ENCODE measurements around the gene DSCAML1.

Gene DSCAML1

DNA sequence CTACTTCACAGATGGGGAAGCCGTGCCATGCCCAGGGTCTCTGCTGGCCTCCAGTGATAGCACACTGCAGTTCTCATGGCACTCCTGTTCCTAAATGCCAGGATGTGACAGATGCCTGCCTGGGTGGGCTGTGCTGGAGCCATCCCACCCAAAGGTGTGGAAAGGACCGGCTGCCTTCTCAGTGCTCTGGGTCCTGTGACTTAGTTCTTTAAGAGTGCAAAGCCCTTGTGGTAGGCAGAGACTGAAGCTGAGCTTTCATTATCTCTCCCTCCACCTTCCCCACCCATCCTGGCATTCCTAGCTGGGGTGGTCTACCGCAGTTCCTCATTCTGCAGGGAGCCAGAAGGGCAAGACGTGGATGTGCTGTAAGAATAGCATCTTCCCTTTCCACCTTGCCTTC lies 319.3 kb downstream of the DSCAML1 start:
- Histone ChIP-seq H3K9ac (ENCODE audit: low read depth in 1 of 2, low read length in 2 of 2) (no peak overlapping the region), H3K36me3 (ENCODE audit: control insufficient read depth in 2 of 2, insufficient read depth in 2 of 2, low read length in 2 of 2) (no peaks in the 10 kb centered on the region), H3K27ac (ENCODE audit: low read depth in 2 of 2, low read length in 2 of 2) (no peak overlapping the region), H3K27me3 (ENCODE audit: control insufficient read depth in 2 of 2, insufficient read depth in 2 of 2, low read length in 2 of 2) (peaks cover 0 to 2% of the 10 kb centered on the region in 2 donors), H3K4me3 (ENCODE audit: low read length in 2 of 2) (no peak overlapping the region), H3K4me1 (ENCODE audit: control insufficient read depth in 2 of 2, insufficient read depth in 2 of 2, low read length in 2 of 2) (peaks cover 0 to 3% of the 10 kb centered on the region in 2 donors), H3K9me3 (ENCODE audit: control insufficient read depth in 2 of 2, low read length in 2 of 2) (no peaks in the 10 kb centered on the region)

- H3K27ac ChIP-seq (ENCODE audit: low read depth in 2 of 2, low read length in 2 of 2), result no peak overlapping the region
- peaks cover 0 to 2% of the 10 kb centered on the region in 2 donors for H3K27me3 ChIP-seq (ENCODE audit: control insufficient read depth in 2 of 2, insufficient read depth in 2 of 2, low read length in 2 of 2)
- no peak overlapping the region for H3K4me3 ChIP-seq (ENCODE audit: low read length in 2 of 2)
- H3K9ac ChIP-seq (ENCODE audit: low read depth in 1 of 2, low read length in 2 of 2), result no peak overlapping the region
- peaks cover 0 to 3% of the 10 kb centered on the region in 2 donors for H3K4me1 ChIP-seq (ENCODE audit: control insufficient read depth in 2 of 2, insufficient read depth in 2 of 2, low read length in 2 of 2)
- H3K9me3 ChIP-seq (ENCODE audit: control insufficient read depth in 2 of 2, low read length in 2 of 2), result no peaks in the 10 kb centered on the region
- H3K36me3 ChIP-seq (ENCODE audit: control insufficient read depth in 2 of 2, insufficient read depth in 2 of 2, low read length in 2 of 2), result no peaks in the 10 kb centered on the region
Observed at GRCh38 chr11:117476531-117477142, 320.4 kb downstream of the DSCAML1 start.

DNA sequence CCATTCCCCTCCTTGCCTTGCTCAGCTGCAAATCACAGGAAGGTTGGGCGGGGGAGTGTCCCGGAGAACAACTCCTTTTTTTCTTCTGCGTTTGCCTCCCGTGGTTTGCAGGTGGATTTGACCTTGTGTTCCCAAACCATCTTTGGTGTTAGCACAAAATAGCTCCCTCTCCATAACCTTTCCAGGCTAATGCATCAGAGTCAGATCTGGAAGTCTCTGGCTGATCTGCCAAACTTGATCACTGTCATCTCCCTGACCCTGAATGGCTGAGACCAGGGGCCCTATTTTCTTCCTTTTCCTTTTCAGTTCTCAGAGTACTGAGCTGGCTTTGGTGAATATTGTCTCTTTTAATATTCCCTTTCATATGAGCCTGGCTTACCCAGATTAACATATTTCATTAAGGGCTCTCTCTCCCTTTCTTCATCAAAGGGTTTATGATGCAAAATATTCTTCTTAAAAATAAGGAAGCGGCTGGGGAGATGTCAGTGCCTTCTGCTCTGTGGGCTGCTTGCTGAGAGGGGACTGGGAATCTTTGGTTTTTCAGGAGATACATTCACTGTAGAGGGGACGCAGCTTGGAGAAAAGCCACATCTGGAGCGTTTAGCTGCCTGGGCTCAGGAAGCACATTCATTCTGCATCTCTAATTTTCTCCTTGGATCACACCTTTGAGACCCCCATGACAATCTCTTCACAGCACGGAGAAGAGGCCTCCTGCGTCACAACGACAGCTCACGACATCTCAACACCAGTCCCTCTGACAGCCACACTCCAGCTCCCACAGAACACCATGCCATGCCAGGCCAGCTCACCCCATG lies 321.1 kb downstream of the DSCAML1 start:
- peaks cover 0 to 3% of the 10 kb centered on the region in 2 donors for H3K4me1 ChIP-seq (ENCODE audit: control insufficient read depth in 2 of 2, insufficient read depth in 2 of 2, low read length in 2 of 2)
- no peaks in the 10 kb centered on the region for H3K36me3 ChIP-seq (ENCODE audit: control insufficient read depth in 2 of 2, insufficient read depth in 2 of 2, low read length in 2 of 2)
- peaks cover 0 to 2% of the 10 kb centered on the region in 2 donors for H3K27me3 ChIP-seq (ENCODE audit: control insufficient read depth in 2 of 2, insufficient read depth in 2 of 2, low read length in 2 of 2)
- H3K9me3 ChIP-seq (ENCODE audit: control insufficient read depth in 2 of 2, low read length in 2 of 2), result no peaks in the 10 kb centered on the region
- H3K27ac ChIP-seq (ENCODE audit: low read depth in 2 of 2, low read length in 2 of 2), result no peak overlapping the region
- no peak overlapping the region for H3K9ac ChIP-seq (ENCODE audit: low read depth in 1 of 2, low read length in 2 of 2)
- no peak overlapping the region for H3K4me3 ChIP-seq (ENCODE audit: low read length in 2 of 2)

DNA sequence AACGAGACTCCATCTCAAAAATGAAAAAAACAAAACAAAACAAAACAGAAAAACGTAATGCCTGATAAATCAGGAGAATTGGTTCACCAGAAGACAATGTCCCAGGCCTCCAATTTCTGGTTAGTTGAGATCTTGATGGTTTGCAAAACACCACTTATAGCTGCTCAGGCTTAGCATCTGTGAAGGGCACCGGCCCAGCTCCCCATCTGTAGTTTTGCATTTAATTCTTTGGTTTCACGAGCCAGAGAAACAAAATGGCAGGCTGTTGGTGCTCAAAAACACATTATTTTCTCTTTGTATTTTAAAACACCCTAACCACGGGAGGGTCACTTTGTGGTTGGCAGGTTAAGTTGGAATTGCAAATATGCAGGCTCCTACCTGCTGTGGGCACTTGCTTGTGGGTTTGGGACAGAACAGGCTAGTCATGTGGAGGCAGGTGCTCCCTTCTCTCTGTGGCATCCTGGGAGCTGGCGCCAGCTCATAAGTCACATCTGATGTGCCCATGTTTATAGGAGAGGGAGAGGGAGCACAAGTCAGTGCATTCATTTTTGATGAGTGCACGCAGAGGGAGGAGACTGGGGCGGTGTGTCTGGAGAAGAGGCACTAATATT lies 323.4 kb downstream of the DSCAML1 start:
- Histone ChIP-seq H3K4me1 (ENCODE audit: control insufficient read depth in 2 of 2, insufficient read depth in 2 of 2, low read length in 2 of 2) (peaks cover 0 to 3% of the 10 kb centered on the region in 2 donors), H3K36me3 (ENCODE audit: control insufficient read depth in 2 of 2, insufficient read depth in 2 of 2, low read length in 2 of 2) (no peaks in the 10 kb centered on the region), H3K27me3 (ENCODE audit: control insufficient read depth in 2 of 2, insufficient read depth in 2 of 2, low read length in 2 of 2) (peaks cover 0 to 2% of the 10 kb centered on the region in 2 donors), H3K9me3 (ENCODE audit: control insufficient read depth in 2 of 2, low read length in 2 of 2) (no peaks in the 10 kb centered on the region), H3K4me3 (ENCODE audit: low read length in 2 of 2) (no peak overlapping the region), H3K9ac (ENCODE audit: low read depth in 1 of 2, low read length in 2 of 2) (no peak overlapping the region), H3K27ac (ENCODE audit: low read depth in 2 of 2, low read length in 2 of 2) (no peak overlapping the region)

- Histone ChIP-seq H3K4me1 (ENCODE audit: control insufficient read depth in 2 of 2, insufficient read depth in 2 of 2, low read length in 2 of 2) (no peaks in the 10 kb centered on the region), H3K27ac (ENCODE audit: low read depth in 2 of 2, low read length in 2 of 2) (no peak overlapping the region), H3K36me3 (ENCODE audit: control insufficient read depth in 2 of 2, insufficient read depth in 2 of 2, low read length in 2 of 2) (no peaks in the 10 kb centered on the region), H3K9me3 (ENCODE audit: control insufficient read depth in 2 of 2, low read length in 2 of 2) (no peaks in the 10 kb centered on the region), H3K9ac (ENCODE audit: low read depth in 1 of 2, low read length in 2 of 2) (no peak overlapping the region), H3K27me3 (ENCODE audit: control insufficient read depth in 2 of 2, insufficient read depth in 2 of 2, low read length in 2 of 2) (peaks cover 0 to 2% of the 10 kb centered on the region in 2 donors), H3K4me3 (ENCODE audit: low read length in 2 of 2) (no peak overlapping the region)
Observed at GRCh38 chr11:117471776-117472175, 325.2 kb downstream of the DSCAML1 start.

DNA sequence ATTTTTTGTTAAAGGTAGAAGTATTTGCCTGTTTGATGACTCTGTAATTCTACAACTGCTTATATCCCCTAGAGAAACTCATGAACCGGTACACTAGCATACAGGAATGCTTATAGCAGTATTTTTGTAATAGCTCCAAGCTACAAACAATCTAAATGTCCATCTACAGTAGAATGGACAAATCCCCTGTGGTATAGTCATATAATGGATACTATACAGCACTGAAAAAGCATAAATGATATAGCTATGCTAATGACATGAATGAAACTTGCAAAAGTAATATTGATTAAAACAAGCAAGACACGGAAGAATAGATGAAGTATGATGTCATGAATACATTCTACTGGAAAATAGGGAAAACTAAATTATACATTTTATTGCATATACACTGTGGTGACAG lies 326.4 kb downstream of the DSCAML1 start:
- Histone ChIP-seq H3K9me3 (ENCODE audit: control insufficient read depth in 2 of 2, low read length in 2 of 2) (no peaks in the 10 kb centered on the region), H3K4me3 (ENCODE audit: low read length in 2 of 2) (no peak overlapping the region), H3K36me3 (ENCODE audit: control insufficient read depth in 2 of 2, insufficient read depth in 2 of 2, low read length in 2 of 2) (no peaks in the 10 kb centered on the region), H3K27ac (ENCODE audit: low read depth in 2 of 2, low read length in 2 of 2) (no peak overlapping the region), H3K4me1 (ENCODE audit: control insufficient read depth in 2 of 2, insufficient read depth in 2 of 2, low read length in 2 of 2) (no peaks in the 10 kb centered on the region), H3K9ac (ENCODE audit: low read depth in 1 of 2, low read length in 2 of 2) (no peak overlapping the region), H3K27me3 (ENCODE audit: control insufficient read depth in 2 of 2, insufficient read depth in 2 of 2, low read length in 2 of 2) (no peaks in the 10 kb centered on the region)

DNA sequence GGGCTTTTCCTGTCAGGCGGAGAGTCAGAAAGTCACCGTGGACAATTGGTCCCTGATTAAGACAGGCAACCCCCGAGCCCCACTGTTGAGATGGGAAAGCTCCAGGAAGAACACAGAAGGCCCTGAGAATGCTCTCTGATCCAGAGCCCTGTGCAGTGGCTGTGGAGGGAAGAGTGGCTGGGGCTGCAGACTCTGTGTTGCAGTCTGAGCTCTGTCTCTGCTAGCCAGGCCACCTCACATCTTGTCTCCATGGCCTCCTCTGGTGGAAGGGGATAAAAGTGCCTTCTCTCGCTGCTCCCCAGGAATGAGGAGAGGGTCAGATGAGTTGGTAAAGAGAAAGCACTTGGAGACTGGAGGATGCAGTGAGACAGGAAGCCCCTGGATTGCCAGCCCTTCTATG lies 328.1 kb downstream of the DSCAML1 start:
- Histone ChIP-seq H3K9ac (ENCODE audit: low read depth in 1 of 2, low read length in 2 of 2) (no peak overlapping the region), H3K9me3 (ENCODE audit: control insufficient read depth in 2 of 2, low read length in 2 of 2) (no peaks in the 10 kb centered on the region), H3K4me1 (ENCODE audit: control insufficient read depth in 2 of 2, insufficient read depth in 2 of 2, low read length in 2 of 2) (no peaks in the 10 kb centered on the region), H3K27me3 (ENCODE audit: control insufficient read depth in 2 of 2, insufficient read depth in 2 of 2, low read length in 2 of 2) (no peaks in the 10 kb centered on the region), H3K4me3 (ENCODE audit: low read length in 2 of 2) (no peak overlapping the region), H3K27ac (ENCODE audit: low read depth in 2 of 2, low read length in 2 of 2) (no peak overlapping the region), H3K36me3 (ENCODE audit: control insufficient read depth in 2 of 2, insufficient read depth in 2 of 2, low read length in 2 of 2) (no peaks in the 10 kb centered on the region)

DNA sequence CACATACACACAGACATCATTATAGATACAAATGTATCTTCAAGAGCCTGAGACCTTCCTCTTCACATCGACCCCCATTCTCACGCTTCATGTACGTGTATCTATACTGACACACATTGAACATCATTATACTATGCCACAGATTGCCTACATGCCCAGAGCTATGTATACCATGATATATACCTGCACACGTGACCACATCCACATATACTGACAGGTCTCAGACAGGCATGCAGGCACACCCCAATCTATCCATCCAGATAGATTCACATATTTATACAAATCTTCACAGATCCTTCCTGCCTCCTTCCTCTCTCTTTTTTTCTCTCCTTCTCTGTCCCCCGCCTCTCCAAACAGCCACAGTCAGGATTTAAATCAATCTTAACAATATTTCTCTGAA lies 329.2 kb downstream of the DSCAML1 start:
- H3K9me3 ChIP-seq (ENCODE audit: control insufficient read depth in 2 of 2, low read length in 2 of 2), result no peaks in the 10 kb centered on the region
- H3K27ac ChIP-seq (ENCODE audit: low read depth in 2 of 2, low read length in 2 of 2), result no peak overlapping the region
- H3K9ac ChIP-seq (ENCODE audit: low read depth in 1 of 2, low read length in 2 of 2), result no peak overlapping the region
- no peaks in the 10 kb centered on the region for H3K36me3 ChIP-seq (ENCODE audit: control insufficient read depth in 2 of 2, insufficient read depth in 2 of 2, low read length in 2 of 2)
- H3K4me3 ChIP-seq (ENCODE audit: low read length in 2 of 2), result no peak overlapping the region
- H3K4me1 ChIP-seq (ENCODE audit: control insufficient read depth in 2 of 2, insufficient read depth in 2 of 2, low read length in 2 of 2), result no peaks in the 10 kb centered on the region
- no peaks in the 10 kb centered on the region for H3K27me3 ChIP-seq (ENCODE audit: control insufficient read depth in 2 of 2, insufficient read depth in 2 of 2, low read length in 2 of 2)

GRCh38 chr11:117466966-117467365 lies 330.1 kb downstream of the DSCAML1 start:
- Histone ChIP-seq H3K27me3 (ENCODE audit: control insufficient read depth in 2 of 2, insufficient read depth in 2 of 2, low read length in 2 of 2) (no peaks in the 10 kb centered on the region), H3K4me3 (ENCODE audit: low read length in 2 of 2) (no peak overlapping the region), H3K4me1 (ENCODE audit: control insufficient read depth in 2 of 2, insufficient read depth in 2 of 2, low read length in 2 of 2) (no peaks in the 10 kb centered on the region), H3K9me3 (ENCODE audit: control insufficient read depth in 2 of 2, low read length in 2 of 2) (no peaks in the 10 kb centered on the region), H3K9ac (ENCODE audit: low read depth in 1 of 2, low read length in 2 of 2) (no peak overlapping the region), H3K27ac (ENCODE audit: low read depth in 2 of 2, low read length in 2 of 2) (no peak overlapping the region), H3K36me3 (ENCODE audit: control insufficient read depth in 2 of 2, insufficient read depth in 2 of 2, low read length in 2 of 2) (no peaks in the 10 kb centered on the region)

DNA sequence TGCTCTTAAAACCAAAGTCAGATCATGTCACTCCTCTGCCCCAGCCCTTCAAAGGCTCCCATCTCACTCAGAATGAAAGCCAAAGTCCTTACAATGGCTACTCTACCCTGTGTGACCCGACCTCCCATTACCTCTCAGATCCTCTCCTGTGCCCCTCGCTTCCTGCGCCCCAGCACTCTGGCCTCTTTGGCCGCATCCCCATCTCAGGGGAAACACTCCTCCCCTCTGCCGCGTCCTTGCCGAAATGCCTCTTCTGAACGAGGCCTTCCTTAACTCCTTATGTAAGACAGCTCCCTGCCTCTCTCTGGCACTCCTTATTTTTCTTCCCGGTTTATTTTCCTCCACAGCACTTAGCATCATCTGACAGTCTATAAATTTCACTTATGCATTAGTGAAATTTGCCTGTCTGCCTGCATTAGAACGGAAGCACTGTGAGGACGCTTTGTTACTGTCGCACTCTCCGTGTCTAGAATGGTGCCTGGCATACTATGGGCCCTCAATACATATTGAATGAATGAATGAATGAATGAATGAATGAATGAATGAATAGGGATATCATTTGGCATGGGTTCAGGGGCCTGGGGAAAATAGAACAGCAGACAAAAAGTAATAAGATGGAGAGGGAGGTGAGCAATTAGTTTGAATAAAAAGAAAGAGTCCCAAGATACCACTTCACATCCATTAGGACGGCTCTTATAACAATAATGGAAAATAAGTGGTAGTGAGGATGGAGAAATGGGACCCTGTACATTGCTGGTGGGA lies 331.6 kb downstream of the DSCAML1 start:
- Histone ChIP-seq H3K27me3 (ENCODE audit: control insufficient read depth in 2 of 2, insufficient read depth in 2 of 2, low read length in 2 of 2) (no peaks in the 10 kb centered on the region), H3K9me3 (ENCODE audit: control insufficient read depth in 2 of 2, low read length in 2 of 2) (no peaks in the 10 kb centered on the region), H3K4me1 (ENCODE audit: control insufficient read depth in 2 of 2, insufficient read depth in 2 of 2, low read length in 2 of 2) (no peaks in the 10 kb centered on the region), H3K36me3 (ENCODE audit: control insufficient read depth in 2 of 2, insufficient read depth in 2 of 2, low read length in 2 of 2) (no peaks in the 10 kb centered on the region), H3K27ac (ENCODE audit: low read depth in 2 of 2, low read length in 2 of 2) (no peak overlapping the region), H3K9ac (ENCODE audit: low read depth in 1 of 2, low read length in 2 of 2) (no peak overlapping the region), H3K4me3 (ENCODE audit: low read length in 2 of 2) (no peak overlapping the region)
